Panc1 (cell line): ENCODE results near the gene STPG4. TPM values are rescaled to one million over a fixed set of nuclear protein-coding genes. Genes with fewer than 3 reads are reported as not detected.

Experiments
- ATAC-seq: fragments of 200-7000 bp; cut with Tn5 transposase; 2 replicates; pipeline ENCODE4 v1.9.1; 2020; ENCODE audit warnings: mild to moderate bottlenecking, moderate library complexity
- BruUV-seq: library from RNA; stranded (reverse); fragments of 400-500 nt; replicated peaks from 2 replicates; lab custom pipeline; 2021; lab: Mats Ljungman, UMichigan
- CTCF ChIA-PET: fragments of 300-600 bp; sonication (Branson Sonifier 250); formaldehyde crosslinking; loops from one replicate; lab custom pipeline; 2022; ENCODE audit warnings: antibody characterized with exemption; lab: Charles Lee
- POLR2A ChIA-PET: fragments of 300-600 bp; sonication (Branson Sonifier 250); formaldehyde crosslinking; loops from one replicate; lab custom pipeline; 2022; ENCODE audit warnings: antibody characterized with exemption; lab: Charles Lee
- DNase-seq: peaks from one replicate; pipeline ENCODE4 v3.0.0-alpha.2; 2010; ENCODE audit warnings: low read depth, low spot score
- H3K27ac ChIP-seq: 2 replicates; pipeline ENCODE4 v1.5.1; 2011; ENCODE audit warnings: mild to moderate bottlenecking, low read length, inconsistent platforms
- H3K27me3 ChIP-seq: fragments of 200-500 bp; sonication (Bioruptor generic); 2 replicates; pipeline ENCODE4 v1.6.0; 2014; ENCODE audit warnings: low read length, inconsistent platforms; ENCODE audit not compliant: control insufficient read depth, insufficient read depth
- H3K36me3 ChIP-seq: fragments of 200-500 bp; sonication (Bioruptor generic); 2 replicates; pipeline ENCODE4 v1.5.1; 2014; ENCODE audit warnings: inconsistent platforms, mild to moderate bottlenecking, low read length, moderate library complexity; ENCODE audit not compliant: control insufficient read depth, insufficient read depth
- H3K4me1 ChIP-seq: 2 replicates; pipeline ENCODE4 v1.5.1; 2011; ENCODE audit warnings: inconsistent platforms, mild to moderate bottlenecking, low read length, moderate library complexity; ENCODE audit not compliant: control insufficient read depth, insufficient read depth
- H3K4me3 ChIP-seq, 2 experiments: 2 replicates each; pipeline ENCODE4 v1.5.1; 2011 to 2012; ENCODE audit warnings: low read depth in 2 of 2, low read length in 2 of 2, mild to moderate bottlenecking in 2 of 2, inconsistent platforms in 1 of 2, moderate library complexity in 1 of 2
- H3K9me3 ChIP-seq: fragments of 200-500 bp; sonication (Bioruptor generic); 2 replicates; pipeline ENCODE4 v1.5.1; 2014; ENCODE audit warnings: low read depth, mild to moderate bottlenecking, inconsistent platforms, low read length, moderate library complexity; ENCODE audit not compliant: control insufficient read depth, insufficient read depth
- POLR2AphosphoS5 ChIP-seq: IDR thresholded peaks from 2 replicates; pipeline ENCODE4 v1.6.1; 2012; ENCODE audit warnings: mild to moderate bottlenecking, low read depth, low read length, moderate library complexity
- SIN3A ChIP-seq: IDR thresholded peaks from 2 replicates; pipeline ENCODE4 v1.6.1; 2012; ENCODE audit warnings: low read depth, mild to moderate bottlenecking, low read length, moderate library complexity, borderline replicate concordance; ENCODE audit not compliant: insufficient read depth
- TCF7L2 ChIP-seq: IDR thresholded peaks from 2 replicates; pipeline ENCODE4 v1.6.1; 2011; ENCODE audit warnings: mild to moderate bottlenecking, low read depth, low read length, inconsistent platforms
- in situ Hi-C: cut with HindIII; loops from 2 replicates; pipeline ENCODE4 v1.10.0; 2016; ENCODE audit warnings: low sequenced_read_pairs, low pct_unique_long_range_greater_than_20kb
- intact Hi-C: fragments of 100-400 bp; cut with micrococcal nuclease; formaldehyde crosslinking; loops from one replicate; pipeline ENCODE4 v1.10.0; 2022; ENCODE audit not compliant: unreplicated experiment
- total RNA-seq: library from RNA; stranded (reverse); gene quantifications from one replicate; pipeline ENCODE4 v1.2.1, GENCODE V29; 2021; ENCODE audit not compliant: unreplicated experiment
- TF ChIP-seq, protein P1 (sequence below), 2 experiments: IDR thresholded peaks; 2 replicates each; pipeline ENCODE4 v1.6.1; 2011 to 2012; ENCODE audit warnings: low read depth in 2 of 2, control low read depth in 1 of 2, low read length in 1 of 2, mild to moderate bottlenecking in 1 of 2, moderate library complexity in 1 of 2; ENCODE audit not compliant: insufficient read depth in 1 of 2
- TF ChIP-seq, protein P2 (sequence below): fragments of 450-650 bp; IDR thresholded peaks from 2 replicates; pipeline ENCODE4 v1.5.1; 2017; ENCODE audit warnings: mild to moderate bottlenecking

STPG4 gene
- total RNA-seq, 1 experiment from 2014 or later, result 0.36 TPM

DNA sequence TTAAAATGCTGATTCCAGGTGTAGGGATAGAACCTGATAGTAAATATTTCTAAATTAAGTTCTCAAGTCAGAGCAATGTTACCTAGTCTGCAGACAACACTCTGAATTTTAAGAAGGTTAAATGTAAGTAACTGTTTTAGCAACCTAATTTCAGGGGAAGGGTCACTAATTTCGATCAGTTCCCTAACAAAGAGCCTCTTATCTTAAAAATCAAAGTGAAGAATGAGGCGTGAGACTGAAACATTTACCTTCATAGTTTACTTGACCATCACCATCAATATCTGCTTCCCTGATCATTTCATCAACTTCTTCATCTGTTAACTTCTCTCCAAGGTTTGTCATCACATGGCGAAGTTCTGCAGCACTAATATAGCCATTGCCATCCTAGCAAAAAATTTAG lies 6.4 kb upstream of the STPG4 start:
- no peak overlapping the region for H3K4me3 ChIP-seq
- ChIA-PET POLR2A (no interaction called here), CTCF (no interaction called here)
- H3K36me3 ChIP-seq, result peaks cover 77% of the 10 kb centered on the region
- DNase-seq (no peak), ATAC-seq (no peak)
- H3K27me3 ChIP-seq, result no peaks in the 10 kb centered on the region
- H3K27ac ChIP-seq, result peak overlapping the region; percentile 30; the same call in 1 of the 2 replicates
- intact Hi-C loops (no loop called here), in situ Hi-C loops (no loop called here)
- no peaks in the 10 kb centered on the region for H3K9me3 ChIP-seq
- no TSS peak for BruUV-seq
- TF ChIP-seq, protein P1, sequence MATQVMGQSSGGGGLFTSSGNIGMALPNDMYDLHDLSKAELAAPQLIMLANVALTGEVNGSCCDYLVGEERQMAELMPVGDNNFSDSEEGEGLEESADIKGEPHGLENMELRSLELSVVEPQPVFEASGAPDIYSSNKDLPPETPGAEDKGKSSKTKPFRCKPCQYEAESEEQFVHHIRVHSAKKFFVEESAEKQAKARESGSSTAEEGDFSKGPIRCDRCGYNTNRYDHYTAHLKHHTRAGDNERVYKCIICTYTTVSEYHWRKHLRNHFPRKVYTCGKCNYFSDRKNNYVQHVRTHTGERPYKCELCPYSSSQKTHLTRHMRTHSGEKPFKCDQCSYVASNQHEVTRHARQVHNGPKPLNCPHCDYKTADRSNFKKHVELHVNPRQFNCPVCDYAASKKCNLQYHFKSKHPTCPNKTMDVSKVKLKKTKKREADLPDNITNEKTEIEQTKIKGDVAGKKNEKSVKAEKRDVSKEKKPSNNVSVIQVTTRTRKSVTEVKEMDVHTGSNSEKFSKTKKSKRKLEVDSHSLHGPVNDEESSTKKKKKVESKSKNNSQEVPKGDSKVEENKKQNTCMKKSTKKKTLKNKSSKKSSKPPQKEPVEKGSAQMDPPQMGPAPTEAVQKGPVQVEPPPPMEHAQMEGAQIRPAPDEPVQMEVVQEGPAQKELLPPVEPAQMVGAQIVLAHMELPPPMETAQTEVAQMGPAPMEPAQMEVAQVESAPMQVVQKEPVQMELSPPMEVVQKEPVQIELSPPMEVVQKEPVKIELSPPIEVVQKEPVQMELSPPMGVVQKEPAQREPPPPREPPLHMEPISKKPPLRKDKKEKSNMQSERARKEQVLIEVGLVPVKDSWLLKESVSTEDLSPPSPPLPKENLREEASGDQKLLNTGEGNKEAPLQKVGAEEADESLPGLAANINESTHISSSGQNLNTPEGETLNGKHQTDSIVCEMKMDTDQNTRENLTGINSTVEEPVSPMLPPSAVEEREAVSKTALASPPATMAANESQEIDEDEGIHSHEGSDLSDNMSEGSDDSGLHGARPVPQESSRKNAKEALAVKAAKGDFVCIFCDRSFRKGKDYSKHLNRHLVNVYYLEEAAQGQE (IDR thresholded peaks at IDR 0.05; ENCODE audit: insufficient read depth in 1 of 2, low read depth in 2 of 2, low read length in 1 of 2), result no peak
- no peak for TF ChIP-seq SIN3A
- TF ChIP-seq, protein P2, sequence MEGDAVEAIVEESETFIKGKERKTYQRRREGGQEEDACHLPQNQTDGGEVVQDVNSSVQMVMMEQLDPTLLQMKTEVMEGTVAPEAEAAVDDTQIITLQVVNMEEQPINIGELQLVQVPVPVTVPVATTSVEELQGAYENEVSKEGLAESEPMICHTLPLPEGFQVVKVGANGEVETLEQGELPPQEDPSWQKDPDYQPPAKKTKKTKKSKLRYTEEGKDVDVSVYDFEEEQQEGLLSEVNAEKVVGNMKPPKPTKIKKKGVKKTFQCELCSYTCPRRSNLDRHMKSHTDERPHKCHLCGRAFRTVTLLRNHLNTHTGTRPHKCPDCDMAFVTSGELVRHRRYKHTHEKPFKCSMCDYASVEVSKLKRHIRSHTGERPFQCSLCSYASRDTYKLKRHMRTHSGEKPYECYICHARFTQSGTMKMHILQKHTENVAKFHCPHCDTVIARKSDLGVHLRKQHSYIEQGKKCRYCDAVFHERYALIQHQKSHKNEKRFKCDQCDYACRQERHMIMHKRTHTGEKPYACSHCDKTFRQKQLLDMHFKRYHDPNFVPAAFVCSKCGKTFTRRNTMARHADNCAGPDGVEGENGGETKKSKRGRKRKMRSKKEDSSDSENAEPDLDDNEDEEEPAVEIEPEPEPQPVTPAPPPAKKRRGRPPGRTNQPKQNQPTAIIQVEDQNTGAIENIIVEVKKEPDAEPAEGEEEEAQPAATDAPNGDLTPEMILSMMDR, result no peak
- no peak for TF ChIP-seq POLR2AphosphoS5
- no peak for TF ChIP-seq TCF7L2
- H3K4me1 ChIP-seq, result peaks cover 19% of the 10 kb centered on the region

DNA sequence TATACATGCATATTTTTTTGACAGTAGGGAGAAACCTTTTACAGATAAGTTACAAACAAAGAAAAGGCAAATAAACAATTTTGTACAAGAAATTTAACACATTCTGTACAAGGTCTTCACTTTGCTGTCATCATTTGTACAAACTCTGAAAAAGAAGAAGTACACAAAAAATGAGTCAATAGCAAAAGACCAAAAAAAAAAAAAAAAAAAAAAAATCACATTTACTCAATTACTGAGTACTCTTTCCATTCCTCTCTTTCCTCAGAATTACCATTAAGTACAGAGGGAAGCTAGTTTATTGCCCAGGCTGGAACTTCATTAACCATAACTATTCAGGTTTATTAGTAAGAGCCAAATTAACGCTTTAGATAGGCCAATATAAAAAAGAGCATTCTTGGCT lies 5.6 kb upstream of the STPG4 start:
- ChIA-PET CTCF (no interaction called here), POLR2A (interaction anchor here (0.6 kb wide), 1 partner anchor 186 kb away, joined by 8 read pairs; no protein-coding TSS in a partner anchor)
- no peak for DNase-seq
- TF ChIP-seq POLR2AphosphoS5 (no peak), SIN3A (no peak), TCF7L2 (no peak)
- TF ChIP-seq, protein P2, result no peak
- TF ChIP-seq, protein P1 (IDR thresholded peaks at IDR 0.05; ENCODE audit: insufficient read depth in 1 of 2, low read depth in 2 of 2, low read length in 1 of 2), result no peak
- Histone ChIP-seq H3K27me3 (no peaks in the 10 kb centered on the region), H3K4me1 (peaks cover 16% of the 10 kb centered on the region), H3K27ac (no peak overlapping the region), H3K36me3 (peaks cover 69% of the 10 kb centered on the region), H3K9me3 (no peaks in the 10 kb centered on the region), H3K4me3 (no peak overlapping the region)
- in situ Hi-C loops, result no loop called here
- no TSS peak for BruUV-seq
- ATAC-seq, result no peak
- intact Hi-C loops, result no loop called here
